GM12874 (cell line): ENCODE measurements around the gene CTDNEP1.

Source experiments
- CTCF ChIP-seq: IDR thresholded peaks from 2 replicates; pipeline ENCODE4 v1.5.1; 2011; ENCODE audit warnings: low read depth, mild to moderate bottlenecking, control low read depth, low read length, moderate library complexity; ENCODE audit not compliant: insufficient read depth

CTDNEP1 gene

GRCh38 chr17:7218166-7218565 lies 33.4 kb downstream of the CTDNEP1 start:
- no peak for TF ChIP-seq CTCF

- no peak for TF ChIP-seq CTCF
These were observed 34.2 kb downstream of the CTDNEP1 start for GRCh38 chr17:7217113-7217987.

GRCh38 chr17:7216242-7217112 lies 35.1 kb downstream of the CTDNEP1 start:
- no peak for TF ChIP-seq CTCF

GRCh38 chr17:7215652-7216180 lies 35.8 kb downstream of the CTDNEP1 start:
- no peak for TF ChIP-seq CTCF

- no peak for TF ChIP-seq CTCF
These were observed 36.3 kb downstream of the CTDNEP1 start for GRCh38 chr17:7215136-7215638.

GRCh38 chr17:7214300-7215135 lies 37.0 kb downstream of the CTDNEP1 start:
- TF ChIP-seq CTCF, result peak; percentile 56
